ENCODE data around the gene SSPN.

GRCh38 chr12:26148291-26148690, 47.1 kb upstream of the SSPN start:
- TF ChIP-seq CTCF (IDR thresholded peaks at IDR 0.05; ENCODE audit: insufficient read depth, low read length, poor library complexity, severe bottlenecking) (no peak), EZH2phosphoT487 (conservative IDR thresholded peaks at IDR 0.05; ENCODE audit: low read length) (no peak)
